Peyer's patch (tissue), 4 donors: Measurements from ENCODE around the gene CTNNA1.

Source experiments
- POLR2A ChIP-seq, 2 donors: fragments of 450-650 bp; IDR thresholded peaks; one replicate each; pipeline ENCODE4 v1.5.1; 2017; ENCODE audit warnings: antibody characterized with exemption in 2 of 2, mild to moderate bottlenecking in 2 of 2, moderate library complexity in 2 of 2
- TF ChIP-seq, protein P1 (sequence below), 6 experiments: fragments of 450-650 bp in 4 of 6; fragments of 200-600 bp in 2 of 6; sonication (generic) in 1 of 6; IDR thresholded peaks; one replicate each; pipeline ENCODE4 v1.5.1; 2017 to 2019; ENCODE audit warnings: antibody characterized with exemption in 6 of 6, mild to moderate bottlenecking in 3 of 6, moderate library complexity in 1 of 6

GRCh38 chr5:138732466-138732865 is 20.8 kb upstream of the CTNNA1 start:
- TF ChIP-seq, protein P1, sequence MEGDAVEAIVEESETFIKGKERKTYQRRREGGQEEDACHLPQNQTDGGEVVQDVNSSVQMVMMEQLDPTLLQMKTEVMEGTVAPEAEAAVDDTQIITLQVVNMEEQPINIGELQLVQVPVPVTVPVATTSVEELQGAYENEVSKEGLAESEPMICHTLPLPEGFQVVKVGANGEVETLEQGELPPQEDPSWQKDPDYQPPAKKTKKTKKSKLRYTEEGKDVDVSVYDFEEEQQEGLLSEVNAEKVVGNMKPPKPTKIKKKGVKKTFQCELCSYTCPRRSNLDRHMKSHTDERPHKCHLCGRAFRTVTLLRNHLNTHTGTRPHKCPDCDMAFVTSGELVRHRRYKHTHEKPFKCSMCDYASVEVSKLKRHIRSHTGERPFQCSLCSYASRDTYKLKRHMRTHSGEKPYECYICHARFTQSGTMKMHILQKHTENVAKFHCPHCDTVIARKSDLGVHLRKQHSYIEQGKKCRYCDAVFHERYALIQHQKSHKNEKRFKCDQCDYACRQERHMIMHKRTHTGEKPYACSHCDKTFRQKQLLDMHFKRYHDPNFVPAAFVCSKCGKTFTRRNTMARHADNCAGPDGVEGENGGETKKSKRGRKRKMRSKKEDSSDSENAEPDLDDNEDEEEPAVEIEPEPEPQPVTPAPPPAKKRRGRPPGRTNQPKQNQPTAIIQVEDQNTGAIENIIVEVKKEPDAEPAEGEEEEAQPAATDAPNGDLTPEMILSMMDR (IDR thresholded peaks at IDR 0.05): no peak
- TF ChIP-seq POLR2A (IDR thresholded peaks at IDR 0.05): no peak
